IPS-11a (cell line): ENCODE results near the gene HAPLN3.

Experiments
- H3K4me3 ChIP-seq: one replicate; pipeline ENCODE4 v1.5.1; 2013; ENCODE audit warnings: low read depth, low read length, control low read depth

The HAPLN3 gene

DNA sequence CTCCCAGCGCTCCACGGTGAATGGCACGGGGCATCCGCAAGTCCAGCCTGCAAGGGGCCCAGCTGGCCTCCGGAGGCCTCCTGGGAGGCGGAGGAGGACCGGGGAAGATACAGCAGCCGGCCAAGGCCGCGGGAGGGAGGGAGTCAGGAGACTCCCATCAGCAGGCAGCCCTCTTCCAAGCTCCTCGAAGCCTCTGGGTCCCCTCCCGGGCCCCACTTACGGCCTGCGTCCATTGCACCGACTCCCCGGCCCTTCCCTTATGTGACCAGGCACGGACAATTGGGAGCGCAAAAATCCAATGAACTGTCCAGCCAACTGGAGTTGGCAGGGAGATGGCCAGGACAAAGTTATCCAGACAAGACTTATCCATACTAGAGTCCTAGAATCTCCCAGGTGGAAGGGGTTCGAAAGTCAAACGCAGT is 17.2 kb upstream of the HAPLN3 start:
- peak overlapping the region; percentile 77 for H3K4me3 ChIP-seq

DNA sequence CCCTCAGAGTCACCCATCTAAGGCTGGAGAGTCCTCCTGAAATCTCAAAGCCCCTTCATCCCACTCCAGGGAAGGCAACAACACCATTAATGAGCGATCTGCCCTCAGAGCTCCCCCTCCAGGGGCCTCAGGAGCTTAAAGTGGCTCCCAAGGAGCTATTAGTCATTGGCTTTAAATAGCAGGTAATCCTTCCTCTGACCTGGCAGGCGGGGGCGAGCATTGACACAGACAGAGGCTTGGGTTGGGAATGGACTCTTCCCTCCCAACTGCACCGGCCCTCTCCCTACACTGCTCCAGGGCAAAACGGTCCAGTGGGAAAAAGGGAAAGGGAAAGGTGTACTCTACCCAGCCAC is 16.4 kb upstream of the HAPLN3 start:
- H3K4me3 ChIP-seq: peak overlapping the region; percentile 77

DNA sequence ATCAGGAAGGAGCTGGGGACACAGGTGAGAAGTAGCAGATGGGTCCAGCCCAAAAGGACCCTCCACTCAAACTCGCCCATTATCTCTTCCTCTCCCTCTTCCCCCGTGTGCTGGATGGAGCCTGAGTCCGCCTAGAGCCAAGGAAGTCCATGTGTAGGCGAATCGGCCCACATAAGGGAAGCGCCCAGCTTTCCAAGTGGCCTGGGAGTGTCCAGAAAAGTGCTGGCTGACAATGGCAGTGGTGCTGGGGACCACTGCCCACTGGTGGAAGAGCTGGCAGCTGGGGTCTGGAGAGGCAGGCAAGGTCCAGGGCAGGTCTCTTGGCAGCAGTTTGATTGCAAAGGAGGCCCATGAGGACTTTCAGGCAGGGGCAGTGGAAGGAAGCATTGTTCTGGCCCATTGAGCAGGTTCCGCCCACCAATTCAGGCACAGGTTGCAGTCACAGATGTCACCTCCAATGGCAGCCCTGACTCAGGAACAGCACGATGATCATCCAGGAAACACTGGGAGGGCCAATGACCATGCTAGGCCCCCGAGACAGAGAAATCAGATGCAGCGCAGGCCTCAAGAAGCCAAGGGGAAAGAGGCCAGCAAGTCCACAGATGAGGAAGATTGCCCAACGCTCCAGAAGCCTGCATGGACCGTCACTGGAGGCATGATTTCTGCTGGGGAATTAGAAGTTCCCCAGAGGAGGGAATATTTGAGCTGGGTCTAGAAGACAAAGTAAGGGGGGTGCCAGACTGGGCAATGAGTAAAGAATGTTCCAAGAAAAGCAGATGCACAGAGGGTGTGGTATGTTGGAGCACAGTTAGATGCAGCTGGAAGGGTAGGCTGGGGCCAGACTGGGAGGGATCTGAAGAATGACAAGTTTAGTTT is 14.8 kb upstream of the HAPLN3 start:
- no peak overlapping the region for H3K4me3 ChIP-seq

DNA sequence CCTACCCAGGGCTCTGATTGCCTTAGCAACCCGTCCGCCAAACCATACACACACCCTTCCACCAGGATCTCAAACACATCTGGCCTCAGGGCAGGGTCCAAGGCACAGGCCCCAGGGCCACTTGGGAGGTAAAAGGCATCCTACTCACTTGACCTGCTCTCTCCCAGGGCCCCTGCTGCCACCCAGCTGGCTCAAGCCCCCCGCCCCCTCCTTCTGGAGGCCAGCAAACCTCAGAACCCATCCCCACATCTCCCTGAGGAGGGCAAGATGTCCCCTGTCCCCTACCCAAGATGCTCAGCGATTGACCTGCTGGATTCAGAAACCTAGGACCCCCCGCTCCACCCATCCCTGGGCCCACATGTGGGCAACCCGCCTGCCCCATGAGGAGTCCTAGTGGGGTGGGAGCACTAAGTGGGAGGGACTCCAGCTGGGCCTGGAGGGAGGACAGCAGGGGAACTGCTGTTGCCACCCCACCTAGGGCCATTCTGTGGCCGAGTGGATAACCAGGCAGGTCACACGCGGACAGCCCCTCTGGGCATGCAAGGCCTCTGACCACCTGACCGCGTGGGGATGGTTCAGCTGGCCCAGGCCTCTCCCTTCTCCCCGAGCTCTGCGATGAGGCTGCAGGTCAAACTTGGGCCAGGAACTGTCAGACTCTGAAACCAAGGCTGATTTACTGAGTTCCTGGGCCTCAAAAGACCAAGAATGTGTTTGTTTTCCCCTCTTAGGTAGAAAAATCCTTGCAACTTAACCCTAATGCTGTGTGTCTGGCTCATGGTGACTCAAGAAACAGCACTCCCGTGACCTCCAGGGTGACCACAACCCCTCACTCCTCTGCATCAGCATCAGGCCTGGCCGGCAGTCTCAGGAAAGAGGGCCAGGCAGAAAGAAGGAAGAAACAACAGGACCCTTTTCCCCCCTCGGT is 13.6 kb upstream of the HAPLN3 start:
- H3K4me3 ChIP-seq: no peak overlapping the region

DNA sequence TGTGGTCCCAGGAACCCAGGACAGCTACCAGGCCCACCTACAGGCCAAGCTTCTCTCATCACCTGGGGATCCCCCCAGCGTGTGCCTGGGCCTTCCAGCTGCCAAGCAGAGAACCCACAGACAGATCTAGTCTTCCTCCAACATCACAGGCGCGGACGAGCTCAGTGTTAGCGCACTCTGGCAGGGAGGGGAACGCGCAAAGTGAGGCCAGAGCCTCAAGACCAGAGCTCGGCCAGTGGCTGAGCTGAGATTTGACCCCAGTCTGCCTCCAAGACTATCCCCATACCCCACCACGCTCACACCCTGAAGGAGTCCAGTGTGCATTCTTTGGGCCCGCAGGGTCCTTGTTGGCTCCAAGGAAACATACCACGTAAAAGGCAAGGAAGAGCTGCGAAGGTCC is 12.8 kb upstream of the HAPLN3 start:
- no peak overlapping the region for H3K4me3 ChIP-seq

DNA sequence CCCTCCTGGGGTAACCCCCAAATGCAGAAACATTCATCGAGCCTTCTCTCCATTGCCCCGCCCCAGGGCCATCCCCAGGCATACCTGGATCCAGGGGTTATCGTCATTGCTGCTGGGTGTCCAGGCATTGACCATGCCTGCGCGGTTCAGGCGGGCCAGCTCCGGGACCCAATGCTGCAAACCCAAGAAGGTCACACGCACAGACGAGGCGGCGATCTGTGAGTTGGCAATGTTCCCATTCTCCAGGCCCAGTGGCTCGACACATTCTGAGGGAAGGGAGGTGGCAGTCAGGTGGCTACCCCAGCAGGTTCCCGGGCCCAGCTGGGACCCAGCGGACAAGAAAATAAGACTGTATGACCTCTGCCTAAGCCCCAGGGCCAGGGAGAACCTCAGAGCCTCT is 11.8 kb upstream of the HAPLN3 start:
- H3K4me3 ChIP-seq: no peak overlapping the region

DNA sequence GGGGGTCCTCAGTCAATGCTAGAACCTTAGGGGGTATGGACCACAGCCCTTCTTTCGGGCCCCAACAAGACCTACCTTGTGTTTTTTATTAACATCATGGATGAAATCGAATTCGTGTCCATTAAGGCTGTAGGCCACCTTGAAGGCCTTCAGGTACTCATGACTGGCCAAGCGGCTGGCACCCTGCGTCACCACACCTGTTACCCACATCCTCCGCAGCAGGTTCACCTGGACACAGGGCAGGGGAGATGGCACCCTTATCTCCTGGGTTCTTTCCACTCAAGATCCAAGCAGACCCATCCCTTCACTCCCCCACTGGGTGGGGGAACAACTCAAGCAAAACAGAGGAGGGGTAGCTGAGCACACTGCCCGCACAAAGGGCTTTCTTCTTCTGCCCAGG is 11.2 kb upstream of the HAPLN3 start:
- H3K4me3 ChIP-seq: no peak overlapping the region

DNA sequence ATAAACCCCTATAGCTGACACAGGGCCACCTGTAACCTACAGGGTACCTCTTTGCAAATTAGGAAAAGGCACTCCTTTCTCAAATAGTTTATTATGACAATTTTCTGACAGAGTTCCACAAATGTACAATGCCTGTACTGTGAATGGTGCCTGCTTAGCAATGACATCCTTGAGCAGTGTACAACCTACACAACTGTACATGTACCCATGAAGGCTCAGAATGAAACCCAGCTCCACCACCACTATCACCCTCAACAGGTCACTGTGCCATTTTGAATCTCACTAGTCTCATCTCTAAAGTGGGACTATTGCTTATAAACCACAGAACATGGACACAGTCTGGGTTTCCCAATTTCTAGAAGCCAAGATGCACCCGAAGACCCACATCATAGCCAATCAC is 10.8 kb upstream of the HAPLN3 start:
- H3K4me3 ChIP-seq: no peak overlapping the region

DNA sequence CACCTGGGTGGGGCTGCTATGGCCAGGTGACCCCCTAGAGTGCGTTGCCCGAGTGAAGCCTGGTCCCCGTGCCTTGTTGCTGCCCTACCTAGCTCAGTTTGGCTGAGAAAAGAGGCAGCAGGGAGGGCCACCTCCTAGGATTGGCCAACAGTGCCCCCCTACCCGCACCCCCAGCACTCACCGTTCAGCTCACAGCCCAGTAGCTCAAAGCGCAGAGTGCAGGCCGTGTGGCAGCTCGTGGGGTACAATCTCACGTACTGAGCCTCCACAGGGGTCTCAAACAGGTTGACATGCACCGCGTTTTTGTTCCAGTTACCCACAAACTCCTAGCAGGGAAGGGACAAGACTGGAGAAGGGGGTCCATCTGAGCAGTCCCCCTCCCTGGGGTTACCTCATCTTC is 10.2 kb upstream of the HAPLN3 start:
- H3K4me3 ChIP-seq: no peak overlapping the region

DNA sequence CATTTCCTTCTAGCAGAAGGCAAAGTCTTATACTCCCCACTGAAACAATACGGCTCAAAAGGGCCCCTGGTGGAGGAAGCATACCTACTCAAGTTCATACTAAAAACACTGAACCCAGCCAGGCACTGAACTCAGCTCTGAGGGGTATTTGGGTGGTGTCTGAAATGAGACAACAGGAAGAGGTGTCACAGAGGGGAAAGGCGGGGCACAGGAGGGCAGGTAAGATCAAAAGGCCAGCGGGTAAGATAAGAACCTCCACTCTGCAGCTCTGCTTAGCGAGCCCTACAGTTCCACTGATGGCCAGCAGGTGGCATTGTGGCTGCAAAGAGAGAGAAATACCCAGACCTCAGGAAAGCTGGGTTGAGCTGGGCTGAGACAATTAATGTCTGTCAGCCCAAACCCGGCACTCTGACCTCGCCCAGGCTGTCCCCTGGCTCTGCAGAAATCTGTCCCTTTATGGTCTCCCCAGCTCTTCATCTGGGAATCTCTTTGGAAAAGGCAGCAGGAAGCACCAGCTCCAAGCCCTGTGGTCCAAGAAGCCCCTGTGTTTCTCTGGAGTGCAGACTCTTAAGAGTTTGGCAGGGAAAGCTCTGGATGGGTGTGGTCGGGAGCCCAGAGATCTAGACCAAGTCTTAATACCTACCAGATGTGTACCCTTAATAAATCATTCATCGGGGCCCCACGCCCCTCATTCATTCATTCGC is 9.4 kb upstream of the HAPLN3 start:
- H3K4me3 ChIP-seq: no peak overlapping the region

DNA sequence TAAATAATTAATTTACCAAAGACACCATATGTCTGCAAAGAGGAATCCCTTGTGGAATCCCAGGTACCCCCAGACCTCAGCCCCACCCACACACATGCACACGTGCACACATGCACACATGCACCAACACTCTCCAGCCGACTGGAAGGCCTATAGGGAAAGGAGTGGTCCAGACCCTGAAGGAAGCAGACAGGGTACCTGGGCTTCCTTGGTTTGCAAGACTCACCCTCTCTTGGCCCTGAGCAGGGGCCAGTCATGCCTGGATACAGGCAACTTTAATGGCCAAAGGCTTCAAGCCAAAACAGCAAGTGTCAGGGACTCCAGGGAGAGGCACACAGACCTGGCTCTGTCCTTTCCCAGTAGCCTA is 8.9 kb upstream of the HAPLN3 start:
- no peak overlapping the region for H3K4me3 ChIP-seq

DNA sequence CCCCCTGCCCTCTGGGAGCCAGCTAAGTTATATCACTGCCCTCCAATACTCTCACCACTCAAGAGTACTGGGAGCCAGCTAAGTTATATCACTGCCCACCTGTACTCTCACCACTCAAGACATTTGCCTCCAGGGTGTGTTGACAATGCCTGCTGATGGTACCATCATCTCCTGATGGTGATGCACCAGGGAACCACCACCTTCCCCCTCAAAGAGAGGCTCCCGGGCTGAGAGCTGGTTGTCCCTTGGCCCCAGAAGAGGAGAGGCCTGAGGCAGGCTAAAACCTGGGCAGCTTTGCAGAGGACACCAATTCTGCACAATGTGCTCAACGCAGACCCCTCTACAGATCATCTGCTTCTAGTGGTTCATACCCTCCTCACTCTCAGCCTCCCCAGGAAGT is 7.5 kb upstream of the HAPLN3 start:
- no peak overlapping the region for H3K4me3 ChIP-seq

DNA sequence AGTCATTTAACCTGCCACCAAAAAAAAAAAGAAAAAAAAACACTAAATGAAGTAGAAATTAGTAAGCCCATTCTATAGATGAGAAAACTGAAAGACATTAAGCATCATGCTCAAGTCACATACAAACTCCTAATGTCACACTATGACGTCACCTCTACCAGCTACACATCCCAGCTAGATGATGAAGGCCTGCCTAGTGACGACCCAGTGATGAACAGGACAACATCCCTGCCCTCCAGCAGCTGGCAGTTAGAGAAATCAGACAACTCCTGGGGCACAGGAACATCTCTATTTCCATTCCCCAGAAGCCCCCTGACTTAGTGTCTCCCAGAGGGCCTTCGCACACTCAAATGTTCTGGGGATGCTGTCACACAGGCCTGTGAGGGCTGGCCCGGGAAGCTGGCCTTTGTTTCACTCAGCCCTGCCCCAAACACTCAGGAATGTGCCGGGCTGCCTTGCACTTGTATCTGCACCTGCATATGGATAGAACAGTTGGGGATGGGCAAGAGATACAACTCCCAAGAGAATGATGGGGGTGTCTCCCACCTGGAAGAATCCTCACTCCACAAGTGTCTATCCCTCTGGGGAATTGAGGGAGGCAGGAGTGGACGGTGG is 7.0 kb upstream of the HAPLN3 start:
- no peak overlapping the region for H3K4me3 ChIP-seq

DNA sequence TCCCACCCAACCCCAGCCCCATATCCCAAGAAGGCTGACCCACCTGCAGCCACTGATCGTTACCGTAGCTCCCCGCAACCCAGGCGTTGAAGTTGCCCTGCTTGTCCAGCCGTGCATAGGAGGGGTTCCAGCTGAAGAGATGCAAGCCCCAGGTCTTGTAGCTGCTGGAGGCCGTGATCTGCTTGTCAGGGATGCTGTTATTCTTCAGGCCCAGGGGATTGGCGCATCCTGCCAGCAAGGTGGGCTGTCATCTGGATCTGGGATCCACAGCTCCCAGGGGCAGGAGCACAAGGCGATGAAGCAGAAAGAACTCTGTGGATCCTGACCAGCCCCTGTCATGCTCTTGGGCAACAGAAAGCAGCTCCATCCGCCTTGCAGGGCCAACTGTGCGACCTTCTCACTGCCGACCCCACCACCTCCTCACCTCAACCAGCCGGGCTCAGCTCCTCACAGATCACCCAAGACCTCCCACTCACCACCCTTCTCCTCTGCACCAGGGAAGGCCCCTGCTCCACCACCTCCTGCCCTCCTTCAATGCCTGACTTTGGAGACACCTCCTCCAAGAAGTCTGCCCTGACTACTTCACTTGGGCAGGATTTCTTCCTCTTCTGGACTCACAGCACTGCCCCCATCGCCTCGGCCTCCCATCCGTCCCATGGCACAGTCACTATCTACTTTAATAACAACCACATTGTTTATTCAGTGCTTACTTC is 6.3 kb upstream of the HAPLN3 start:
- H3K4me3 ChIP-seq: no peak overlapping the region

DNA sequence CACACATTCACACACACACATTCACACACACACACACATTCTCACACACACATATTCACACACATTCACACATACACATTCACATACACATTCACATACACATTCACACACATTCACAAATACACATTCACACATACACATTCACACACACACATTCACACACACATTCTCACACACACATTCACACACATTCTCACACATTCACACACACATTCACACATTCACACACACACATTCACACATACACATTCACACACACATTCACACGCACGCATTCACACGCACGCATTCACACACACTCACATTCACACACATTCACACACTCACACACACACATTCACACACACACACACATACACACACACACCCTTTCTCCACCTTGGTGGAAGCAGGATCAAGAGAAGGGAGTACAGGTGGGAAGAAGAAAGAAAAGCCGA is 5.7 kb upstream of the HAPLN3 start:
- no peak overlapping the region for H3K4me3 ChIP-seq

DNA sequence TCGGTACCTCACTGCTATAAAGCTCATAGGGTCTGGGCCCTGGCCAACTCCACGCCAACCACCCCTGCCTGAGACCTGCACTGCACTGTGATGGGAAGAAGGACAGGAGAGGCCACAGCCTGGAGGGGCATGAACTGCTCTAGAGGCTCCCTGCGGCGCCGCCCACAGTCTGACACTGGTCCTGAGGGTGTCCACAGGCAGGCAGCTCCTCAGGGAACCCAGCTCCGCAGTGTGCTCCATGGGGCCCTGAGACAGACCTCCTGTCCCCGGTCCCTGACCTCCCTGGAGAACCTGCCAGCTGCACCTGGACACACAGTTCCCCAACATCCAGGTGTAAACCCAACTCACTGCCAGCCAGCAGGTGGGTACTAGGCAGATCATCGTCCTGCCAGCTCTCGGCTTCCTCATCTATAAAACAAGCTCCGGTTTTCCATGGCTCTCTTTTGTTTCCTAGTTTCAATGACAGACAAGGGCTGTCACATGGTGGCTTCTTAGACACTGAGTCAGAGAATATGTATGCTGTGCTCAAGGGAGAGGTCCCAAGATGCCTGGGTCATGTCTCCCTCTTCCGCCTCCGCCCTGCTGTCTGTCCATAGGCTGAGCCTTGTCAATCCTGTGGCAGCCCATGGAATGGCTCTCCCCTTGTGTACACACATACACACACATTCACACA is 5.1 kb upstream of the HAPLN3 start:
- no peak overlapping the region for H3K4me3 ChIP-seq

DNA sequence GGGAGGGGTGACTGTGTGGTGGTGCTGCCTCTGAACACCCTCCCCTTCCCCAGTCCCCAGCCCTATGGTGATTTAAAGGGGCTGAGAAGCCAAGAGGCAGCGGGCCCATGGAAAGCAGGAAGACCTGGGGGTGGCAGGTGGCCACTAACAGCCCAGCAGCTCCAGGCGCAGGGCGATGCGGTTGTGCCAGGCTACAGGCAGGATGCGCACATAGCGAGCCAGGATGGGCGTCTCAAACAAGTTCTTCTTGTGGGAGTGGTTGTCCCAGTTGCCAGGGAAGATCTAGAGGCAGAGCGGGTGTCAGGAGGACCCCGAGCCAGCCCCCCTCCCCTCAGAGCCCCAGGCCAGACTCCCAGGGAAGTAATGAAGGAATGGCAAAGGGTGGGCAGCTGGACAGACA is 3.9 kb upstream of the HAPLN3 start:
- H3K4me3 ChIP-seq: no peak overlapping the region

DNA sequence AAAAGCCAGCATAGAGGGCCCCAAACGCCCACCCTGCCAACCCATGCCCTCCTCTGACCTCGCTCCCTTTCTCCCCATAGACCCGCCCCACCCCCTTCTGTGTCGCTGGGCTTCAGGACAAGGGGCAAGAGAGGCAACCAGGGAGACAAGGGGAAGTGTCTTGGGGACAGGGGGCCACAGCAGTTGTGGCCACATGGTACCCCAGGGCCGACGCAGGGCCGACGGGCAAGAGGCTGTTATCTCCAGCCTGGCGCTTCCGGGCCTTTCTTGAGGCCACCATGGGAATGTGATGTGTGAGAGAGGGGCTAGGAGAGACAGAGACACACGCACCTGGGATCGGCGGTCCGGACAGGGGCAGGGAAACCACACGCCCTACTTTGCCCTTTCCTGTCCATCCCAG is 3.4 kb upstream of the HAPLN3 start:
- no peak overlapping the region for H3K4me3 ChIP-seq

DNA sequence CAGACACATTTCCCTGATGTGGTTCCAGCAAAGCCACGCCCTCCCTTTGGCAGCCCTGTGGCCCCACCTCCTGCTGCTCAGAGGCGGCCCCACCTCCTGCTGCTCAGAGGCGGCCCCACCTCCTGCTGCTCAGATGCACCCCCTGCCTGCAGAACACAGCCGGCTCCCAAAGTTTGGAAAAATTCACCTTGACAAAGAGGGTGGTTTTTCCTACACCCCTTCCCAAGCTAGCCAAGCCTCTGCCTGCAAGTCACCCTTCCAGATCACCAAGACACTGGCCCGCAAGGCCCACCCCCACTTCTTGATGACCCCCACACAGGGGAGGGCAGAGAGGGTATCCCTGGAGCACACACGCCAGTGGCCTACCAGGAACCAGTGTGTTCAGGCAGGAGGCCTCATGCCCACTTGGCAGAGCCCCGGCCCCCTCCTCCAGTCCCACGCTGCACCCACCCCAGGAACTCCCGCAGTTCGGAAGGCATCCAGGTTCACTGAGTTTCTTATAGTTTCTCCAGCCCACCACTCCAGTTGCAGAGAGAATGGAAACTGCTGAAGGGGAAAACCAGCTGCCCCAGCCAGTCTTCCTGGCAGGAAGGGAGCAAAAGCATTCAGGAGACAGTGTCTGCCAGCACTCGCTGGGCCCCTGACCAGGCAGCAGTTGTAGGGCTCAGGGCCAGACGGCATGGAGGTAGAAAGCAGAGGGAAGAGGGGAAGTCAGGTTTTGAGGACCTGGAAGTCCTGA is 2.3 kb upstream of the HAPLN3 start:
- H3K4me3 ChIP-seq: no peak overlapping the region
